ENCODE measurements around the gene SERINC2. TPM values are rescaled to one million over a fixed set of nuclear protein-coding genes. Genes with fewer than 3 reads are reported as not detected.

SERINC2 gene
- total and polyA plus RNA-seq, 4 donors: 4.9 to 66.4 (median 38.7) TPM

DNA sequence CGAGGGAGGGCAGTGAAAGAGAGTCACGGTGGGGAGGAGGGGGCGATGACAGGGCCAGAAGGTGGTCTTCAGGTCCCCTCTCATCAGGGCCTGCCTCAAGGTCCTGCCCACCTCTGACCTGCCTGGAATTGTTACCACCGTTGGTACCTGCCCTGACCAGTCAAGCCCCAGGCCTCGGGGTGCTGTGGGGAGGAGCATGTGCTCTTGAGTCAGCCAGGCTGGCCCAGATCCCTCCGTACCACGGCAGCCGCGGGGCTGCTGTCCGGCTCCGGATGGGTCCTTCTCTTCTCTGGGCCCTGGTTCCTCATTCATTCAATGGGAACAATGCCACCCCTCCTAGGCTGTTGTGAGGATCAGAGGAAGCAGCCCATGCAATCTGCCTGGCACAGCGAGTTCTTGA, 22.0 kb downstream of the SERINC2 start:
- Histone ChIP-seq H3K9ac (ENCODE audit: low read depth in 1 of 2, low read length in 2 of 2) (no peak overlapping the region), H3K9me3 (ENCODE audit: control insufficient read depth in 4 of 4, low read length in 3 of 4) (no peaks in the 10 kb centered on the region), H3K4me1 (ENCODE audit: control insufficient read depth in 4 of 4, insufficient read depth in 4 of 4, low read length in 3 of 4) (no peaks in the 10 kb centered on the region), H3K4me3 (ENCODE audit: low read depth in 1 of 3, low read length in 3 of 3) (no peak overlapping the region), H3K27me3 (ENCODE audit: control insufficient read depth in 4 of 4, insufficient read depth in 4 of 4, low read length in 3 of 4) (no peaks in the 10 kb centered on the region), H3K36me3 (ENCODE audit: control insufficient read depth in 4 of 4, insufficient read depth in 3 of 4, low read depth in 1 of 4, low read length in 3 of 4) (peaks cover 0 to 11% (median 2%) of the 10 kb centered on the region in 4 donors), H3K27ac (ENCODE audit: low read depth in 1 of 2, low read length in 2 of 2) (no peak overlapping the region)
- 86% methylated on average over 12 of the region's 12 CpGs for WGBS
- no peak for TF ChIP-seq CTCF (IDR thresholded peaks at IDR 0.05; ENCODE audit: low read depth, low read length, missing input control)
- TF ChIP-seq SP1 (IDR thresholded peaks at IDR 0.05): no peak
- no peak for TF ChIP-seq HNF4A (conservative IDR thresholded peaks at IDR 0.05)
- TF ChIP-seq HNF4G (IDR thresholded peaks at IDR 0.05): no peak
- DNase-seq (ENCODE audit: low spot score): no peak

- WGBS: 89% methylated on average over 13 of the region's 13 CpGs
- DNase-seq (ENCODE audit: low spot score): no peak
- no peak overlapping the region for H3K27ac ChIP-seq (ENCODE audit: low read depth in 1 of 2, low read length in 2 of 2)
These were observed 22.7 kb downstream of the SERINC2 start for GRCh38 chr1:31435471-31436409.

More at GRCh38 chr1:31435471-31436409, 22.7 kb downstream of the SERINC2 start:
- Histone ChIP-seq H3K4me1 (ENCODE audit: control insufficient read depth in 4 of 4, insufficient read depth in 4 of 4, low read length in 3 of 4) (no peaks in the 10 kb centered on the region), H3K27me3 (ENCODE audit: control insufficient read depth in 4 of 4, insufficient read depth in 4 of 4, low read length in 3 of 4) (no peaks in the 10 kb centered on the region), H3K4me3 (ENCODE audit: low read depth in 1 of 3, low read length in 3 of 3) (no peak overlapping the region), H3K36me3 (ENCODE audit: control insufficient read depth in 4 of 4, insufficient read depth in 3 of 4, low read depth in 1 of 4, low read length in 3 of 4) (peaks cover 0 to 11% (median 2%) of the 10 kb centered on the region in 4 donors), H3K9me3 (ENCODE audit: control insufficient read depth in 4 of 4, low read length in 3 of 4) (no peaks in the 10 kb centered on the region), H3K9ac (ENCODE audit: low read depth in 1 of 2, low read length in 2 of 2) (no peak overlapping the region)
- TF ChIP-seq, protein P1, sequence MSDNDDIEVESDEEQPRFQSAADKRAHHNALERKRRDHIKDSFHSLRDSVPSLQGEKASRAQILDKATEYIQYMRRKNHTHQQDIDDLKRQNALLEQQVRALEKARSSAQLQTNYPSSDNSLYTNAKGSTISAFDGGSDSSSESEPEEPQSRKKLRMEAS (IDR thresholded peaks at IDR 0.05): no peak
- TF ChIP-seq RAD21 (IDR thresholded peaks at IDR 0.05) (no peak), YY1 (IDR thresholded peaks at IDR 0.05) (no peak), RXRA (IDR thresholded peaks at IDR 0.05) (no peak), FOXA1 (IDR thresholded peaks at IDR 0.05) (no peak), ZBTB33 (IDR thresholded peaks at IDR 0.05) (no peak), CTCF (IDR thresholded peaks at IDR 0.05; ENCODE audit: low read depth, low read length, missing input control) (no peak), SP1 (IDR thresholded peaks at IDR 0.05) (no peak), HNF4G (IDR thresholded peaks at IDR 0.05) (no peak)
- TF ChIP-seq, protein P2, sequence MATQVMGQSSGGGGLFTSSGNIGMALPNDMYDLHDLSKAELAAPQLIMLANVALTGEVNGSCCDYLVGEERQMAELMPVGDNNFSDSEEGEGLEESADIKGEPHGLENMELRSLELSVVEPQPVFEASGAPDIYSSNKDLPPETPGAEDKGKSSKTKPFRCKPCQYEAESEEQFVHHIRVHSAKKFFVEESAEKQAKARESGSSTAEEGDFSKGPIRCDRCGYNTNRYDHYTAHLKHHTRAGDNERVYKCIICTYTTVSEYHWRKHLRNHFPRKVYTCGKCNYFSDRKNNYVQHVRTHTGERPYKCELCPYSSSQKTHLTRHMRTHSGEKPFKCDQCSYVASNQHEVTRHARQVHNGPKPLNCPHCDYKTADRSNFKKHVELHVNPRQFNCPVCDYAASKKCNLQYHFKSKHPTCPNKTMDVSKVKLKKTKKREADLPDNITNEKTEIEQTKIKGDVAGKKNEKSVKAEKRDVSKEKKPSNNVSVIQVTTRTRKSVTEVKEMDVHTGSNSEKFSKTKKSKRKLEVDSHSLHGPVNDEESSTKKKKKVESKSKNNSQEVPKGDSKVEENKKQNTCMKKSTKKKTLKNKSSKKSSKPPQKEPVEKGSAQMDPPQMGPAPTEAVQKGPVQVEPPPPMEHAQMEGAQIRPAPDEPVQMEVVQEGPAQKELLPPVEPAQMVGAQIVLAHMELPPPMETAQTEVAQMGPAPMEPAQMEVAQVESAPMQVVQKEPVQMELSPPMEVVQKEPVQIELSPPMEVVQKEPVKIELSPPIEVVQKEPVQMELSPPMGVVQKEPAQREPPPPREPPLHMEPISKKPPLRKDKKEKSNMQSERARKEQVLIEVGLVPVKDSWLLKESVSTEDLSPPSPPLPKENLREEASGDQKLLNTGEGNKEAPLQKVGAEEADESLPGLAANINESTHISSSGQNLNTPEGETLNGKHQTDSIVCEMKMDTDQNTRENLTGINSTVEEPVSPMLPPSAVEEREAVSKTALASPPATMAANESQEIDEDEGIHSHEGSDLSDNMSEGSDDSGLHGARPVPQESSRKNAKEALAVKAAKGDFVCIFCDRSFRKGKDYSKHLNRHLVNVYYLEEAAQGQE (IDR thresholded peaks at IDR 0.05): no peak

Measured in liver (tissue), 9 donors.